Stimulated activated CD4-positive, alpha-beta T cell treated with anti-CD3 and anti-CD28 coated beads, Interleukin-1b, Interleukin-23, amount 100 ng/mL, for 48 hours (primary cell): ENCODE measurements around the gene MUC16.
"Not testable (repeated sequence)": the region's sequence is repeated elsewhere in the genome, so short reads cannot be mapped to it uniquely, and the experiment has no call there.

Experiments used
- DNase-seq: peaks from one replicate; pipeline ENCODE4 v3.0.0-alpha.2; 2020

MUC16 gene

DNA sequence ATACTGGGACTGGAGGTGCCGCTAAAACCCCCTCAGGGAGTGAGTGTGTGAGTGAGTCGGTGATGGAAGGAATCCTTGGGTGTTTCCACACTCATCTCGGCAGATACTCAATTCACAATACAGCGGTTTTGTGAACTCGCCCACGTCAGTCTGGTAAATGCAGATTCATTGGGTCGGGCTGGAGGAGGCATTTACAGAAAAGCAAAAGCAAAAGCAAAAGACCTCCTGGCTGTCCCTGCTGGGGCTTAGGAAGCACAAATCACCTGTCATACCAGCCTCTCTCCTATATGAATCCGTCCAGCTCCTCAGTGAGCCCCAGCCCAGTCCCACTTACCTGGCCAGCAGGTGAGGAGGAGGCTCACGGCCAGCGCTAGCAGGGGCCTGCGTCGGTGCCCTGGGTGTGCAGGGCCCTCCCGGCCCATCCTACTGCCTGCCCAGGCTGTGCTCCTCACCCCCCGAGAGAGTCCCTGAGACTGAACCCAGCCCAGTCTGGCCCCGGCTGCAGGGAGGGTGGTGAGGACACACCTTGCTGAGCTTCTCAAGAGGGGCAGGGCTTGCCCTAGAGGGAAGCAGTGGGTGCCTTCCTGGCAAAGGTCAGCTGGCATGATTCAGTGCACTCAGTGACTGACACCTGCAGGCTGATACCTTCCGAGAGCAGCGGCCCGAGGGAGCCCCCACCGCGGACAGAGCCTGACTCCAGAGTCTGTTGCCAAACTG, at the start of gene MUC16:
MUC16 (minus strand) TSS at position 475 of the 717 bp plus-strand sequence.
- DNase-seq = no peak

GRCh38 chr19:9058905-9059667, 48.9 kb upstream of the MUC16 start:
- DNase-seq = no peak

DNA sequence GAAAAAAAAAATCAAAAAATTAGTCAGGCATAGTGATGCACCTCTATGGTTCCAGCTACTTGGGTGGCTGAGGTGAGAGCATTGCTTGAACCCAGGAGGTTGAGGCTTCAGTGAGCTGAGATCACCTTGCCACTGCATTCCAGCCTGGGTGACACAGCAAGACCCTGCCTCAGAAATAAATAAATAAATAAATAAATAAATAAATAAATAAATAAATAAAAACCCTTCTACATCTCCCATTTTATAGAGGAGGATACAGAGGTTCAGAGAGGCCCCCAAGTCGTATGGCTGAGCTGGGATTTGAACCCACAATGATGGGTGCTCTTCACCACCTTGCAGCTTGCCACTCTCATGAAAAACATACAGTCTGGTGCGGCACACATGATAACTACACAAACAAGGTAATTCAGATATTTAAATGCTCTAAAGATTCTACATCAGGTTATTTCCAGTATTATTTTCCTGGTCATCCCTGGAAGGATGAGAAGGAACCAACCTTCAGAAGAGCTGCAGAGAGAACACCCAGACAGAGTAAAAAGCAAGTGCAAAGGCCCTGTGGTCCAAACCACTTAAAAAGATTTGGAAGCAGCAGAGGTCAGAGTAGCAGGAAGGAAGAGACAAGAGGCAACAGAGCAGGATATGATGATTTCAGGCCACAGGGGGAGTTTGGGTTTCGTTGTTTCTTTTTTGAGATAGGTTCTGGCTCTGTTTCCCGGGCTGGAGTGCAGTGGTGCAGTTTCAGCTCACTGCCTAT, 47.5 kb upstream of the MUC16 start:
- no peak for DNase-seq

GRCh38 chr19:9056131-9056530, 45.9 kb upstream of the MUC16 start:
- not testable (repeated sequence) for DNase-seq

DNA sequence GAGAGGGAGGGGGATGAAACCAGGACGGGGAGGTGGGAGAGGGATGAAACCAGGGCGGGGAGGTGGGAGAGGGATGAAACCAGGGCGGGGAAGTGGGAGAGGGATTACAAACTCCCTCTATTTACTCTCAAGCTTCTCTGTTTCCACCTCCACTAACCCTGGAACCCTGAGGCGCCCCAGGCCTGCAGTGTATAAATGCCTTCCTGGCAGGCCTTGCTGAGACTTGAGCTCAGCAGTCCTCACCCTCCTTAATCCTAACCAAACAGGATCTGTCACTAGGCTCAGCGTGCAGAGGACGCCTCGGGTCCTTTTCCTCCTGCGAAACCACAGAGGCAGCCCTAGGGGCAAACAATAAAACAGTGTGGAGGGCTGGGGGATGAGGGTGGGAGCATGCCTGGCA, 44.6 kb upstream of the MUC16 start:
- DNase-seq = no peak

DNA sequence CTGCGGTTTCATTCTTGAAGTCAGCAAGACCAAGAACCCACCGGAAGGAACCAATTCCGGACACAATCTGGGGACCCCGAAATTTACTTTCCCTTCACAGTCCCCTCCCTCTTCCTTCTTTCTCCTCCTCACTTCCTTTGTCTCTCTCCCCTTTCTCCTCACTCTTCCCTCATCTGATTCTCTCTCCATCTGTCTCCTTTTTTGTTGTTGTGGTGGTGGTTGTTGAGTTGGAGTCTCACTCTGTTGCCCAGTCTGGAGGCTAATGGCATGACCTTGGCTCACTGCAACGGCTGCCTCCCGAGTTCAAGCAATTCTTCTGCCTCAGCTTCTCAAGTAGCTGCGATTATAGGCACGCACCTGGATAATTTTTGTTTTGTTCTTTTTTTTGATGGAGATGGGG, 44.0 kb upstream of the MUC16 start:
- no peak for DNase-seq

GRCh38 chr19:9053674-9054073, 43.5 kb upstream of the MUC16 start:
- not testable (repeated sequence) for DNase-seq

GRCh38 chr19:9052894-9053293, 42.7 kb upstream of the MUC16 start:
- no peak for DNase-seq

GRCh38 chr19:9046694-9047093, 36.5 kb upstream of the MUC16 start:
- DNase-seq = no peak

DNA sequence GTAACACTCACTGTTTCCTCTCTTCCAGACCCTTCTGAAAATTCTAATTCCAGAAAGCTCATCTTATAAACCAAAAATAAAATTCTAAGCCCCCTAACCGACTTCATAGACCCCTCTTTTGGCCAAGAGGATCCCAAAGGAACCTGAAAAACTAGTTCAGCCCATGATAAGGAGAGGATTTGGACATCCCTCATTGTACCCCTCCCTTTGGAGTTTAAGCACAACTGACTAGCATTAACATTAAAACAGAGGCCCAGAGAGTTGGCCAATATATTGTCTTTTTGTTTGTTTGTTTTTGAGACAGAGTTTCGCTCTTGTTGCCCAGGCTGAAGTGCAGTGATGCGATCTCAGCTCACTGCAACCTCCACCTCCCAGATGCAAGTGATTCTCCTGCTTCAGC, 34.2 kb upstream of the MUC16 start:
- DNase-seq = no peak

DNA sequence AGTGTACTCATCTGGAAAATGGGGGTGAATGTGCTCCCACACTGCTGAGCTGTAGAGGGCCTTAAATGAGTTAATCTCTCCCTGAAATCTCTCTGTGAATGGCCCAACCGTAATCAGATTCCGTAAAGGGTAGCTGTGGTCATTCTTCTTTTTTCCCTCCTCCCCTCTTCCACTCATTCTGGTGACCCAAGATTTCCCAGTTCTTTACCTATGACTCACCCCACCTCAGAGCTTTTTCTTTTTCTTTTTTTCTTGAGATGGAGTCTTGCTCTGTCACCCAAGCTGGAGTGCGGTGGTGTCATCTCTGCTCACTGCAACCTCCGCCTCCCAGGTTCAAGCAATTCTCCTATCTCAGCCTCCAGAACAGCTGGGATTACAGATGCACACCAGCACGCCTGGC, 33.3 kb upstream of the MUC16 start:
- no peak for DNase-seq

DNA sequence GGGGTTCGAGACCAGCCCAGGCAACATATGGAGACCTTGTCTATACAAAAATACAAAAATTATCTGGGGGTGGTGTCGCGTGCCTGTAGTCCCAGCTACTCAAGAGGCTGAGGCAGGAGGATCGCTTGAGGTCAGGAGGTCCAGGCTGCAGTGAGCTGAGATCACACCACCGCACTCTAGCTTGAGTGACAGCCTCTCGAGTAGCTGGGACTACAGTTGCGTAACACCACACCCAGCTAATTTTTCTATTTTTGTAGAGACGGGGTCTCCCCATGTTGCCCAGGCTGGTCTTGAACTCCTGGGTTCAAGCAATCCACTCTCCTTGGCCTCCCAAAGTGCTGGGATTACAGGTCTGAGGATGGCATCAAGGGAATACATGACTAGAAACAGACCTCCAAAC, 30.8 kb upstream of the MUC16 start:
- no peak for DNase-seq

GRCh38 chr19:9040131-9040530, 29.9 kb upstream of the MUC16 start:
- no peak for DNase-seq

DNA sequence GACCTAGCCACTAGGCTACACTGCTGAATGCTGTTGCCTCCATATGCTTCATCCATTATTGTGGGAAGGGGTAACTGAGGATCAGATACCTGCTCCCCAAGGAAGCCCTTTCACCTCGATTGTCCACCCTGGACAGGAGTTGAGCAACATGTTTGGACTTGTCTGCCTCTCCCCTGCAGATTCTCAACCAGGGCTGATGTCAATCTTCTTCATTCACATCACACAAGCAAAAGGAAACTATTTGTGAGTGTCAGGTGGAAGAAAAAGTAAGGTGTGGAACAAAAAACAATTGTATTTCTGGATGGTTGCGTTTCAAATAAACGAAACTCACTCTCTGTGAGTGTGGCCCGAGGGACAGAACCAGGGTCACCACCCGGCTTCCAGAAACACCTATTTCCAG, 29.5 kb upstream of the MUC16 start:
- DNase-seq = no peak

GRCh38 chr19:9037400-9038062, 27.3 kb upstream of the MUC16 start:
- no peak for DNase-seq

DNA sequence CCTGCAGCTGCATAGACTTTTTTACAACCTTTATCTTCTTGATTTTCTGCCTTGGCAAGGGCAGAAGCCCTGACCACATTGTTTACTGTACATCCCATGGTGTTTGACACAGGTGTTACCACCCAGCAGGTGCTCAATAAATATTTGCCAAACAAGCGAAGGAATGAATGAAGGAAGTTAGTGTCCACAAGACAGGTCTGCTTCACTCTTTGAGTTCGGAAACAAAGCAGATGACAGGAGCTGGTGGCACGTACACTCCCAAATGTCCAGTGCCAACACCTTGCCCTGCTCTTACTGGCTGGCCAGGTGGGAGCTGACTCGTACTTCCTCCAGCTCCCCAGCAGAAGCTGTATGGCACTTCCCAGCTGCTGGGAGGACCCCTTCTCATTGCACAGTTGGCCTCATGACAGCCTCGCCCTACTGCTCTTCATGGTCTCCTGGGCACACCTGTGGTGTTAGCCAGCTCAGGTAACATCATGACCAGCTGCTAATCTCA, 22.0 kb upstream of the MUC16 start:
- DNase-seq = no peak

DNA sequence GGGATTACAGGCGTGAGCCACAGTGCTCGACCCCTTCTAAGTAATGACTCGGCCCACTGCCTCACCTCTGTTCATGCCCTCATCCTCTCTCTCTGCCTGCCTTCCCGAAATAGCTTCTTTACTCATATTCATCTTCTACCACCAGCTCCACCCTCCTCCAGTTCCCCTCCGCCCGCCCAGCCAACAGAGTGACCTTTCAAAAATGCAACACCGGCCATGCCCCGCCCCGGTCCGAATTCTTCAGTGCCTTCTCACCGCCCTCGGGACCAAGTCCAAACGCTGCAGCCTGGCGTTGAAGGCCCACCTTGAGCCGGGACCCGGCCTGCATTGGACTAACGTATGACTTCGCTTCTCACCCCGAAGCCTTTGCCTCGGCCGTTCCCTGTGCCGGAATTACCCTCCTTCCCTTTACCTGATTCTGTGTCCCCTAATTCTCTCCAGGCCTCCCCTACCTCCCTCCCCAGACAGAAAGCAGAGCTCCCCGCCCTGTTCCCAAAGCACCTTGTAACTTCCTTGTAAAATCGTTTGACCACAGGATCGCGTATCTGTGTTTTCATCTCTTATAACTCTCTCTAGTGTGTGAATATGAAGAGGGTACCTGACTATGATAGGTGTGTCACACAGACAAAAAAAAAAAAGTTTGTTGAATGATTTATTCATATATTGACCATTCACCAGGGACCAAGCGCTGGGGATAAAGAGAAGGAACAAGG, 8.1 kb upstream of the MUC16 start:
- DNase-seq = no peak

DNA sequence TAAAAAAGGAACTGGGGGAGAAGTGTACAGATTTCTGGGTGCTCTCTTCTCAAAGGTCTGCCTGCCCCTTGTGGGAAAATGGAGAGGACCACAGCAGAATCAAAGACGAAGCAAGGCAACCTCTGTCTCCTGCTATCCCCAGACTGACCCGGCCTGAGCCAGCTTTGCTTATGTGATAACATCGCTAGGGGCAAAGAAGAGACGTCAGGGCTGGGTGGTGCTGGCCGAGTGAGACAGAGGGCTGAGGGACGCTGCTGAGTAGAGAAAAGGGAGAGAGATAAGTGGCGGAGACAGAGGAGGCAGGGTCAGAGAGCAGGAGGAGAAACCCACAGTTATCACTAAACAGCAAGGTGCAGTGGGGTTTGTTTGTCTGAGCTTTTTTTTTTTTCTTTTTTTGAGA, 4.6 kb upstream of the MUC16 start:
- DNase-seq = no peak

GRCh38 chr19:9013988-9014387, 3.8 kb upstream of the MUC16 start:
- no peak for DNase-seq

GRCh38 chr19:9011875-9012274, 1.7 kb upstream of the MUC16 start:
- DNase-seq = no peak

- DNase-seq = no peak
Measured at GRCh38 chr19:9010693-9011092, 484 bp upstream of the MUC16 start.

GRCh38 chr19:9009431-9009830, 778 bp downstream of the MUC16 start:
- DNase-seq = no peak
